Colonic mucosa (tissue), 4 donors: ENCODE measurements around the gene FKBP14. TPM values are rescaled to one million over a fixed set of nuclear protein-coding genes. Genes with fewer than 3 reads are reported as not detected.

Experiments
- DNase-seq: peaks from one replicate; pipeline ENCODE4 v3.0.0-alpha.2; 2020
- H3K27ac ChIP-seq: fragments of 200-600 bp; one replicate; pipeline ENCODE4 v1.8.0; 2021
- H3K27me3 ChIP-seq: fragments of 200-600 bp; one replicate; pipeline ENCODE4 v1.8.0; 2021
- H3K36me3 ChIP-seq: fragments of 200-600 bp; one replicate; pipeline ENCODE4 v1.8.0; 2021
- H3K4me1 ChIP-seq: fragments of 200-600 bp; one replicate; pipeline ENCODE4 v1.8.0; 2021; ENCODE audit warnings: mild to moderate bottlenecking
- H3K4me3 ChIP-seq: fragments of 200-600 bp; one replicate; pipeline ENCODE4 v1.8.0; 2021
- H3K9ac ChIP-seq, 2 donors: one replicate each; pipeline ENCODE4 v1.7.0; 2013; ENCODE audit warnings: control low read depth in 2 of 2, low read depth in 2 of 2, low read length in 2 of 2
- H3K9me3 ChIP-seq: fragments of 200-600 bp; one replicate; pipeline ENCODE4 v1.8.0; 2021
- CTCF ChIP-seq: fragments of 200-600 bp; IDR thresholded peaks from one replicate; pipeline ENCODE4 v1.8.0; 2022; ENCODE audit warnings: antibody characterized with exemption, mild to moderate bottlenecking
- intact Hi-C: fragments of 100-400 bp; cut with DNase I; formaldehyde crosslinking; loops from one replicate; pipeline ENCODE4 v1.14.1; 2022
- total RNA-seq, 2 donors: library from RNA; stranded (reverse); fragmentation: NEBNext Ultra II Directional in 1 of 2; extraction: Animal tissue kit (Norgen Biotek cat#: 25700) in 1 of 2; gene quantifications; one replicate each; pipeline ENCODE4 v1.2.1, GENCODE V29; 2021
- donor health status: healthy.
- donor health status: DM: no; HTN: no; CAD: no.
- donor health status: DM: no; HTN: no; CAD: no.

FKBP14 gene
- total RNA-seq, result 1 to 10 TPM; 7.6 to 9.8 TPM

GRCh38 chr7:30026229-30027064 lies at the start of gene FKBP14:
Gene FKBP14, minus strand, starts transcription at chr7:30026702. Its CDS starts 194 bp downstream, at chr7:30026508.
- Histone ChIP-seq H3K9me3 (no peaks in the 10 kb centered on the region), H3K36me3 (no peaks in the 10 kb centered on the region), H3K9ac (peak within 1 kb of the TSS; percentile 68 to 92), H3K27ac (peak within 1 kb of the TSS; percentile 91), H3K4me1 (peaks cover 14% of the 10 kb centered on the region), H3K27me3 (no peaks in the 10 kb centered on the region), H3K4me3 (peak within 1 kb of the TSS; percentile 93)
- peak; percentile 98 for DNase-seq
- no peak for TF ChIP-seq CTCF
- intact Hi-C loops, result no loop called here

GRCh38 chr7:30074422-30075030 lies 48.0 kb upstream of the FKBP14 start:
- TF ChIP-seq CTCF, result peak; percentile 28
- no peak overlapping the region for H3K4me3 ChIP-seq
- no peak overlapping the region for H3K9ac ChIP-seq
- intact Hi-C loops, result no loop called here
- H3K4me1 ChIP-seq, result no peaks in the 10 kb centered on the region
- DNase-seq, result no peak
- no peaks in the 10 kb centered on the region for H3K36me3 ChIP-seq
- no peaks in the 10 kb centered on the region for H3K27me3 ChIP-seq
- H3K9me3 ChIP-seq, result no peaks in the 10 kb centered on the region
- no peak overlapping the region for H3K27ac ChIP-seq

- Histone ChIP-seq H3K9ac (no peak overlapping the region), H3K27me3 (no peaks in the 10 kb centered on the region), H3K4me3 (no peak overlapping the region), H3K36me3 (no peaks in the 10 kb centered on the region), H3K27ac (no peak overlapping the region), H3K9me3 (no peaks in the 10 kb centered on the region), H3K4me1 (no peaks in the 10 kb centered on the region)
- intact Hi-C loops, result no loop called here
- DNase-seq, result no peak
- no peak for TF ChIP-seq CTCF
Observed at GRCh38 chr7:30072735-30073134, 46.2 kb upstream of the FKBP14 start.

GRCh38 chr7:30070052-30070451 lies 43.5 kb upstream of the FKBP14 start:
- Histone ChIP-seq H3K9ac (no peak overlapping the region), H3K27ac (no peak overlapping the region), H3K36me3 (no peaks in the 10 kb centered on the region), H3K27me3 (no peaks in the 10 kb centered on the region), H3K9me3 (no peaks in the 10 kb centered on the region), H3K4me1 (no peaks in the 10 kb centered on the region), H3K4me3 (no peak overlapping the region)
- no peak for TF ChIP-seq CTCF
- no peak for DNase-seq
- intact Hi-C loops, result no loop called here

- intact Hi-C loops, result loop anchor here (10.0 kb wide), 1 partner anchor 434 kb away; no protein-coding TSS in a partner anchor
Observed at GRCh38 chr7:30069096-30069867, 42.8 kb upstream of the FKBP14 start.

More at GRCh38 chr7:30069096-30069867, 42.8 kb upstream of the FKBP14 start:
- Histone ChIP-seq H3K36me3 (no peaks in the 10 kb centered on the region), H3K9me3 (no peaks in the 10 kb centered on the region), H3K27me3 (no peaks in the 10 kb centered on the region), H3K4me3 (no peak overlapping the region), H3K27ac (no peak overlapping the region), H3K9ac (no peak overlapping the region), H3K4me1 (no peaks in the 10 kb centered on the region)
- no peak for TF ChIP-seq CTCF
- no peak for DNase-seq
